Panc1 (cell line): Measurements from ENCODE around the gene PPP1R9A. TPM values are rescaled to one million over a fixed set of nuclear protein-coding genes. Genes with fewer than 3 reads are reported as not detected.

ENCODE experiments used
- ATAC-seq: fragments of 200-7000 bp; cut with Tn5 transposase; 2 replicates; pipeline ENCODE4 v1.9.1; 2020; ENCODE audit warnings: mild to moderate bottlenecking, moderate library complexity
- BruUV-seq: library from RNA; stranded (reverse); fragments of 400-500 nt; replicated peaks from 2 replicates; lab custom pipeline; 2021; lab: Mats Ljungman, UMichigan
- CTCF ChIA-PET: fragments of 300-600 bp; sonication (Branson Sonifier 250); formaldehyde crosslinking; loops from one replicate; lab custom pipeline; 2022; ENCODE audit warnings: antibody characterized with exemption; lab: Charles Lee
- POLR2A ChIA-PET: fragments of 300-600 bp; sonication (Branson Sonifier 250); formaldehyde crosslinking; loops from one replicate; lab custom pipeline; 2022; ENCODE audit warnings: antibody characterized with exemption; lab: Charles Lee
- DNase-seq: peaks from one replicate; pipeline ENCODE4 v3.0.0-alpha.2; 2010; ENCODE audit warnings: low read depth, low spot score
- H3K27ac ChIP-seq: 2 replicates; pipeline ENCODE4 v1.5.1; 2011; ENCODE audit warnings: mild to moderate bottlenecking, low read length, inconsistent platforms
- H3K27me3 ChIP-seq: fragments of 200-500 bp; sonication (Bioruptor generic); 2 replicates; pipeline ENCODE4 v1.6.0; 2014; ENCODE audit warnings: low read length, inconsistent platforms; ENCODE audit not compliant: control insufficient read depth, insufficient read depth
- H3K36me3 ChIP-seq: fragments of 200-500 bp; sonication (Bioruptor generic); 2 replicates; pipeline ENCODE4 v1.5.1; 2014; ENCODE audit warnings: inconsistent platforms, mild to moderate bottlenecking, low read length, moderate library complexity; ENCODE audit not compliant: control insufficient read depth, insufficient read depth
- H3K4me1 ChIP-seq: 2 replicates; pipeline ENCODE4 v1.5.1; 2011; ENCODE audit warnings: inconsistent platforms, mild to moderate bottlenecking, low read length, moderate library complexity; ENCODE audit not compliant: control insufficient read depth, insufficient read depth
- H3K4me3 ChIP-seq, 2 experiments: 2 replicates each; pipeline ENCODE4 v1.5.1; 2011 to 2012; ENCODE audit warnings: low read depth in 2 of 2, low read length in 2 of 2, mild to moderate bottlenecking in 2 of 2, inconsistent platforms in 1 of 2, moderate library complexity in 1 of 2
- H3K9me3 ChIP-seq: fragments of 200-500 bp; sonication (Bioruptor generic); 2 replicates; pipeline ENCODE4 v1.5.1; 2014; ENCODE audit warnings: low read depth, mild to moderate bottlenecking, inconsistent platforms, low read length, moderate library complexity; ENCODE audit not compliant: control insufficient read depth, insufficient read depth
- POLR2AphosphoS5 ChIP-seq: IDR thresholded peaks from 2 replicates; pipeline ENCODE4 v1.6.1; 2012; ENCODE audit warnings: mild to moderate bottlenecking, low read depth, low read length, moderate library complexity
- SIN3A ChIP-seq: IDR thresholded peaks from 2 replicates; pipeline ENCODE4 v1.6.1; 2012; ENCODE audit warnings: low read depth, mild to moderate bottlenecking, low read length, moderate library complexity, borderline replicate concordance; ENCODE audit not compliant: insufficient read depth
- TCF7L2 ChIP-seq: IDR thresholded peaks from 2 replicates; pipeline ENCODE4 v1.6.1; 2011; ENCODE audit warnings: mild to moderate bottlenecking, low read depth, low read length, inconsistent platforms
- in situ Hi-C: cut with HindIII; loops from 2 replicates; pipeline ENCODE4 v1.10.0; 2016; ENCODE audit warnings: low sequenced_read_pairs, low pct_unique_long_range_greater_than_20kb
- intact Hi-C: fragments of 100-400 bp; cut with micrococcal nuclease; formaldehyde crosslinking; loops from one replicate; pipeline ENCODE4 v1.10.0; 2022; ENCODE audit not compliant: unreplicated experiment
- total RNA-seq: library from RNA; stranded (reverse); gene quantifications from one replicate; pipeline ENCODE4 v1.2.1, GENCODE V29; 2021; ENCODE audit not compliant: unreplicated experiment
- TF ChIP-seq, protein P1 (sequence below), 2 experiments: IDR thresholded peaks; 2 replicates each; pipeline ENCODE4 v1.6.1; 2011 to 2012; ENCODE audit warnings: low read depth in 2 of 2, control low read depth in 1 of 2, low read length in 1 of 2, mild to moderate bottlenecking in 1 of 2, moderate library complexity in 1 of 2; ENCODE audit not compliant: insufficient read depth in 1 of 2
- TF ChIP-seq, protein P2 (sequence below): fragments of 450-650 bp; IDR thresholded peaks from 2 replicates; pipeline ENCODE4 v1.5.1; 2017; ENCODE audit warnings: mild to moderate bottlenecking

The PPP1R9A gene
- total RNA-seq, 1 experiment from 2014 or later: 5.0 TPM

DNA sequence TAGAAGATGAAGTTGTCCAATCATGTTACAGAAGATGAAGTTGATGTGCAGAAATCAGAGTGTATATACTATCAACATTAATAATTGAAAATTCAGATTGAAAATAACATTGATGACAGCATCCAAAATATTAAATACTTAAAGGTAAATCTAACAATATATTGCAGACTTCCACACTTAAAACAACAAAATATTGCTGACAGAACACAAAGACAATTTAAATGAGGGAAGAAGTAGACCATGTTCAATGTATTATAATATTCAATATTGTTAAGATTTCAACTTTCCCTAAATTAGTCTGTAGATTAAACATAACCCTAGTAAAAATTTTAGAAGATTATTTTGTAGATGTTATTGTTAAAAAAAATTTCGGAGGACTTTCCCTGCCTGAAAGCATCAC is 265.0 kb downstream of the PPP1R9A start:
- BruUV-seq: no TSS peak
- no peak for TF ChIP-seq SIN3A
- TF ChIP-seq, protein P1, sequence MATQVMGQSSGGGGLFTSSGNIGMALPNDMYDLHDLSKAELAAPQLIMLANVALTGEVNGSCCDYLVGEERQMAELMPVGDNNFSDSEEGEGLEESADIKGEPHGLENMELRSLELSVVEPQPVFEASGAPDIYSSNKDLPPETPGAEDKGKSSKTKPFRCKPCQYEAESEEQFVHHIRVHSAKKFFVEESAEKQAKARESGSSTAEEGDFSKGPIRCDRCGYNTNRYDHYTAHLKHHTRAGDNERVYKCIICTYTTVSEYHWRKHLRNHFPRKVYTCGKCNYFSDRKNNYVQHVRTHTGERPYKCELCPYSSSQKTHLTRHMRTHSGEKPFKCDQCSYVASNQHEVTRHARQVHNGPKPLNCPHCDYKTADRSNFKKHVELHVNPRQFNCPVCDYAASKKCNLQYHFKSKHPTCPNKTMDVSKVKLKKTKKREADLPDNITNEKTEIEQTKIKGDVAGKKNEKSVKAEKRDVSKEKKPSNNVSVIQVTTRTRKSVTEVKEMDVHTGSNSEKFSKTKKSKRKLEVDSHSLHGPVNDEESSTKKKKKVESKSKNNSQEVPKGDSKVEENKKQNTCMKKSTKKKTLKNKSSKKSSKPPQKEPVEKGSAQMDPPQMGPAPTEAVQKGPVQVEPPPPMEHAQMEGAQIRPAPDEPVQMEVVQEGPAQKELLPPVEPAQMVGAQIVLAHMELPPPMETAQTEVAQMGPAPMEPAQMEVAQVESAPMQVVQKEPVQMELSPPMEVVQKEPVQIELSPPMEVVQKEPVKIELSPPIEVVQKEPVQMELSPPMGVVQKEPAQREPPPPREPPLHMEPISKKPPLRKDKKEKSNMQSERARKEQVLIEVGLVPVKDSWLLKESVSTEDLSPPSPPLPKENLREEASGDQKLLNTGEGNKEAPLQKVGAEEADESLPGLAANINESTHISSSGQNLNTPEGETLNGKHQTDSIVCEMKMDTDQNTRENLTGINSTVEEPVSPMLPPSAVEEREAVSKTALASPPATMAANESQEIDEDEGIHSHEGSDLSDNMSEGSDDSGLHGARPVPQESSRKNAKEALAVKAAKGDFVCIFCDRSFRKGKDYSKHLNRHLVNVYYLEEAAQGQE (IDR thresholded peaks at IDR 0.05; ENCODE audit: insufficient read depth in 1 of 2, low read depth in 2 of 2, low read length in 1 of 2): no peak
- TF ChIP-seq POLR2AphosphoS5: no peak
- TF ChIP-seq TCF7L2: no peak
- TF ChIP-seq, protein P2, sequence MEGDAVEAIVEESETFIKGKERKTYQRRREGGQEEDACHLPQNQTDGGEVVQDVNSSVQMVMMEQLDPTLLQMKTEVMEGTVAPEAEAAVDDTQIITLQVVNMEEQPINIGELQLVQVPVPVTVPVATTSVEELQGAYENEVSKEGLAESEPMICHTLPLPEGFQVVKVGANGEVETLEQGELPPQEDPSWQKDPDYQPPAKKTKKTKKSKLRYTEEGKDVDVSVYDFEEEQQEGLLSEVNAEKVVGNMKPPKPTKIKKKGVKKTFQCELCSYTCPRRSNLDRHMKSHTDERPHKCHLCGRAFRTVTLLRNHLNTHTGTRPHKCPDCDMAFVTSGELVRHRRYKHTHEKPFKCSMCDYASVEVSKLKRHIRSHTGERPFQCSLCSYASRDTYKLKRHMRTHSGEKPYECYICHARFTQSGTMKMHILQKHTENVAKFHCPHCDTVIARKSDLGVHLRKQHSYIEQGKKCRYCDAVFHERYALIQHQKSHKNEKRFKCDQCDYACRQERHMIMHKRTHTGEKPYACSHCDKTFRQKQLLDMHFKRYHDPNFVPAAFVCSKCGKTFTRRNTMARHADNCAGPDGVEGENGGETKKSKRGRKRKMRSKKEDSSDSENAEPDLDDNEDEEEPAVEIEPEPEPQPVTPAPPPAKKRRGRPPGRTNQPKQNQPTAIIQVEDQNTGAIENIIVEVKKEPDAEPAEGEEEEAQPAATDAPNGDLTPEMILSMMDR: no peak
- Histone ChIP-seq H3K4me3 (no peak overlapping the region), H3K27ac (no peak overlapping the region), H3K27me3 (no peaks in the 10 kb centered on the region), H3K9me3 (no peaks in the 10 kb centered on the region), H3K4me1 (no peaks in the 10 kb centered on the region), H3K36me3 (no peaks in the 10 kb centered on the region)
- intact Hi-C loops (no loop called here), in situ Hi-C loops (no loop called here)
- ChIA-PET POLR2A (no interaction called here), CTCF (no interaction called here)
- ATAC-seq (no peak), DNase-seq (no peak)

DNA sequence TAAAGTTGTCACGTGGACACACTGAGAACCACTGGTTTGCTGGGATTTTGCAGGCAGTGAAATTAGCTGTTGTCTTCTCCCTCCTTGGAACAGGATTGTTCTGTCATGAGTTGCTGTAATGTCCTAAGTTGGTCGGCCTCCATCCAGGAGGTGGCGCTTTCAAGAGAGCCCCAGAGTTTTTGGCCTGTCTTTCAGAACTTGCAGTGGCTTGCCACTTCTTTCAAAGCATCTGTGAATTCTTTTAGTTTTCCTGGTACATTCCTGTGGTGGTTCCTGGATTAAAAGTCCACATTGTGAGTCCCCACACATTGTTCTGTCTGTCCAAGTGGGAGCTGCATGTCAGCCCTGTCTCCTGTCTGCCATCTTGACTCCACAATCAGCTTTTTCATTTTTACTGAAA is 283.1 kb downstream of the PPP1R9A start:
- ATAC-seq (no peak), DNase-seq (no peak)
- Histone ChIP-seq H3K9me3 (no peaks in the 10 kb centered on the region), H3K4me1 (no peaks in the 10 kb centered on the region), H3K36me3 (no peaks in the 10 kb centered on the region), H3K27ac (no peak overlapping the region), H3K4me3 (no peak overlapping the region), H3K27me3 (no peaks in the 10 kb centered on the region)
- TF ChIP-seq TCF7L2: no peak
- TF ChIP-seq SIN3A: no peak
- TF ChIP-seq, protein P2: peak; percentile 27
- TF ChIP-seq POLR2AphosphoS5: no peak
- in situ Hi-C loops (no loop called here), intact Hi-C loops (loop anchor here (5.0 kb wide), 1 partner anchor 408 kb away; no protein-coding TSS in a partner anchor)
- BruUV-seq: no TSS peak
- CTCF ChIA-PET: no interaction called here
- POLR2A ChIA-PET: no interaction called here
